ENCODE measurements around the gene MAPK8IP2. TPM values are rescaled to one million over a fixed set of nuclear protein-coding genes. Genes with fewer than 3 reads are reported as not detected.
A peak's percentile ranks its signal among the peaks of the same experiment; 100 is the strongest.

Gene MAPK8IP2
- total RNA-seq, result 0.13 and 0.25 TPM in 2 replicates

GRCh38 chr22:50600538-50600937 lies at the start of gene MAPK8IP2:
Gene MAPK8IP2 (plus strand): TSS chr22:50600793. CDS start chr22:50600819, 26 bp downstream.
- no peak for DNase-seq (ENCODE audit: low read depth in 2 of 2)

DNA sequence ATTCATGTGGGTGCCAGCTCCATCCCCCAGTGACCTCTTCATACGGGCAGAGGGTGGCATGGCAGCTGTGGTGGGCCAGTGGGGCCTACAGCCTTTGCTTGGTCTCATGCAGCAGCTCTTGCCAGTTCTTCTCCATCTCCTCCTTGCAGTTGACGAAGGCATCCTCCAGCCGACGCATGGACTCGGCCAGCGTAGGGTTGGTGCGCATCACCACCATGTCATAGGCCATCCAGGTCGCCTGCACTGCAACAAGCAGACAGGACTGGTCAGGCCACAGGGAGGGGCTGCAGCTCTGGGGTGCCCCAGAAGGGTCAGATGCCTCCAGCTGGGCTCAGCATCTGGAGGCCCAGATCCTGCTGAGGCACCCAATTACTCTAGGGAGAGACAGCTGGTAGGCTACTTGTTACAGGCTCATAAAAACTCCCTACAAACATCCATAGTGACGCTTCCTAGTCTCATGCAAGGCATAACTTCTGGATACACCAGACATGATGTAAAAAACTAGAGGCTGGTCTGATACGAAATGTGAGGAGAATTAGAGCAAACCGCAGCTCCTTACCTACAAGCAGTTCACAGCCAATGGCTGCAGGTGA lies 49.3 kb upstream of the MAPK8IP2 start:
- no peak for DNase-seq (ENCODE audit: low read depth in 2 of 2)

- no peak for DNase-seq (ENCODE audit: low read depth in 2 of 2)
Measured at GRCh38 chr22:50553310-50553709, 47.3 kb upstream of the MAPK8IP2 start.

GRCh38 chr22:50556703-50557102 lies 43.9 kb upstream of the MAPK8IP2 start:
- DNase-seq (ENCODE audit: low read depth in 2 of 2), result no peak

DNA sequence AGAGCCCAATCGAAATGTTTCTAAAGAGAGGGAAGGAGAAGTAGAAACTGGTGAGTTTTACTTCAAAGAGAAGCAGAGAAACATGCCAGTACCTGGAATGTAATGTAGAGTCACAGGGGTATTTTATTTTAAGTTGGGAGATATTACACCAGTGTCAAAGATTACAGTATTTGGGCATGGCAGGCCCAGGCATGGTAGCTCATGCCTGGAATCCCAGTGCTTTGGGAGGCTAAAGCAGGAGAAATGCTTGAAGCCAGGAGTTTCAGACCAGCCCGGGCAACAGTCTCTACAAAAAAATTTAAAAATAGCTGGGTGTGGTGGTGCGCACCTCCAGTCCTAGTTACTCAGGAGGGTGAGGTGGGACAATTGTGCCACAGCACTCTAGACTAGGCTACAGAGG lies 40.6 kb upstream of the MAPK8IP2 start:
- no peak for DNase-seq (ENCODE audit: low read depth in 2 of 2)

GRCh38 chr22:50561401-50562358 lies 38.9 kb upstream of the MAPK8IP2 start:
- DNase-seq (ENCODE audit: low read depth in 2 of 2), result no peak

- DNase-seq (ENCODE audit: low read depth in 2 of 2), result peak; percentile 50 to 75
Measured at GRCh38 chr22:50562523-50563412, 37.8 kb upstream of the MAPK8IP2 start, which contains the start of gene SYCE3. Gene SYCE3 (minus strand): TSS chr22:50562919. CDS start chr22:50556405, 6,514 bp downstream.

GRCh38 chr22:50563413-50564160 lies 37.0 kb upstream of the MAPK8IP2 start:
- DNase-seq (ENCODE audit: low read depth in 2 of 2), result no peak

- DNase-seq (ENCODE audit: low read depth in 2 of 2), result no peak
Measured at GRCh38 chr22:50564289-50564688, 36.3 kb upstream of the MAPK8IP2 start.

- DNase-seq (ENCODE audit: low read depth in 2 of 2), result no peak
Measured at GRCh38 chr22:50567721-50568252, 32.8 kb upstream of the MAPK8IP2 start.

- no peak for DNase-seq (ENCODE audit: low read depth in 2 of 2)
Measured at GRCh38 chr22:50568626-50569025, 32.0 kb upstream of the MAPK8IP2 start.

DNA sequence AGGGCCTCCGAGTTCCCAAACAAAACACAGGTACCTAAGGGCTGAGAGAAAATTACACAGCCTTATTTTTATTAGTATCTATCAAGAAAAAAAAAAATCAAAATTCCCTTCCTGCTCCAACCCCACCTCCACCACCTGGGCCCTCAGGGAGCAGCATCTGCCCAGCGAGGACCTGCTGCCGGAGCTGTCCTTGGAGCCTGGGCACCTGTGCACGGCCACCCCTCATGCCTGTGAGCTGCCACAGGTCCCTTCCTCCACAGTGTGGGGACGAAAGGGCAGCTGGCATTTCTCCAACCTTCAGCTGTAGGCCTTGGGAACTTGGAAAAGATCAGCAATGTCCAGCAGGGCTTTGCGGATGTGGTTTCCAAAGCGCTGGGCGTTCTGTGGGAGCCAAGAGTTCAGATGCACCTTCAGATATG lies 31.5 kb upstream of the MAPK8IP2 start:
- no peak for DNase-seq (ENCODE audit: low read depth in 2 of 2)

DNA sequence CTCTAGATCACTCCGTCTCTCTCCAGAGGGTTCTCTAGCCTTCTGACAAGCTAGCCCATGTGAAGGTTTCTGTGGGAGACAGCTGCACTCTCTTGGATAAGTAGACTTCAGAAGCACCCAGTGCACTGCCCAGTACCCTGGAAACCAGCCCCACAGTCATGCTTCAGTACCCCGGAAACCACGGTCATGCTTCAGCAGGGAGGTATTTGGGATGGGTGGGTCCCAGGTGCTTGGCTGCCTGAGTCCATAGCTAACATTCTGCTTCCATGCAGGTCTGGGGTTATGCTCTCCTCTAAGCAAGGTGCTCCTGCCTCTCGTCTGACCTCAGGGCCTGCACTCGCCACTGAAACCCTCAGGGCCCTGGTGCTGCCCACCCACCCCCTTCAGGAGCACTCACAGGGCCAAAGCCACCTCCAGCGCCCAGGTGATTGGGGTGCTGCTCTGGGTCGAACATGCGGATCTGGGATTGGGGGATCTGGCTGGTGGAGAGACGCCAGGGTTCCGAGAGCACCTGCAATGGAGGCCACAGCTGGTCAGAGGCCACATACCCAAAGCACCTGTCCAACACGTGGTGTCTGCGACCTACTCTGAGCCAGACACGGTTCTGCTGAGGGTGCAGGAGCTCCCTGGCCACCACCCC lies 30.6 kb upstream of the MAPK8IP2 start:
- DNase-seq (ENCODE audit: low read depth in 2 of 2), result no peak

DNA sequence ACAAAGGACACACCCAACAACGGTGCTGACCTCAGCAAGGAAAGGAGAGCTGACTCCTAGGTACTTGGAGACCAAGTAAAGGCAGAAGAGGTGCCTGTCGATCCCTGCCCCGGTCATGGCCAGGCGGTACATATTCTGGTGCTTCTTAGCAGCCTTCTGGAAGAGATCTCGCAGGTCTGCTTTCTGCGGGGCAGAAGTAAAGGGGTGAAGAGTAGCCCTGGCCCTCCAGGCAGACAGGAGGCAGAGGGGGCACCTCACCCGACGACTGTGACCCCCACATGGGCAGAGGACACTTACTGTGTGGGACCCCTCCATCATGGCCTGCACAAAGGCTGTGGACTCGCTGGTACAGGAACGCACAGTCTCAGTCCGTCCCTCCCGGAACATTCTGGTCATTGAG lies 29.7 kb upstream of the MAPK8IP2 start:
- DNase-seq (ENCODE audit: low read depth in 2 of 2), result no peak

DNA sequence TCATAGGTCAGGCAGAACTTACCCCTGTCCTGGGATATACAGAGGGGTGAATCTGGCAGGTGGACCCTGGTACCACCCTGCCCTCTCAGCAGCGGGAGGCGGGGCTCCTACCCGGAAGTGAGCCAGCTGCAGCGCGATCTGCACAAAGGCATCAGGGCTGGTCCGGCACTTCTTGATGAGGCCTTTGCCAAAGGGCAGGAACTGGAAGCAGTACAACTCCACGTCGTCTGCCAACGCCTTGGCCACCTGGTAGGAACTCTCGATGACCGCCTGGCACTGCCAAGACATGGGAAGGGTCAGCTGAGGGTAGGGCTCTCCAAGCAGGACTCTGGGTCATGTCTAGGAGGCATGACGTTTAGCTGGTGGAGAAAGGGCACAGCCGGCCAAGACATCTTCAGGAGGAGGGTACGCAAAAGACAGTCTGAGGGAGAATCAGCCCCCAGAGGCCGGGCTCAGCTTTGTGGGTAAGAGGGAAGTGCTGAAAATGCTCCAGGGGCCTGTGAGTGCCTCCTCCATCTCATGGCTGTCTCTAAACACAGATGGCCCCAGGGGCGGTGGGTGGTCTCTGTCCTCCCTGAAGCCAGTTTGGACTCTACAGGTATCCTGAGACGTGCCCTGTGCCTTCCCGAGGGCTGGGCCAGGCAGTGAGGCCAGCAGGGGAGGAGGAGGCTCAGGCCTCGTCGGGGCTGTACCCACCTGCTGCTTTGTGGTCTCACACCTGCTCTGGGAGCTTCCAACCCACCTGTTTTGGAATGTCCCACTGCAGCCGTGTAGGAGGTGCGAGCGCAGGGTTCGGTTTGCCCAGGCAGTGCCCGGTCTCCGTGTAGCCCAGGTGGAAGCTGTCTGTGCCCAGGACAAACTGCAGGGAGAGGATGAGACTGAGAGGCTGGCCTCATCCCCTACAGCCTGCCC lies 29.1 kb upstream of the MAPK8IP2 start:
- DNase-seq (ENCODE audit: low read depth in 2 of 2), result no peak

DNA sequence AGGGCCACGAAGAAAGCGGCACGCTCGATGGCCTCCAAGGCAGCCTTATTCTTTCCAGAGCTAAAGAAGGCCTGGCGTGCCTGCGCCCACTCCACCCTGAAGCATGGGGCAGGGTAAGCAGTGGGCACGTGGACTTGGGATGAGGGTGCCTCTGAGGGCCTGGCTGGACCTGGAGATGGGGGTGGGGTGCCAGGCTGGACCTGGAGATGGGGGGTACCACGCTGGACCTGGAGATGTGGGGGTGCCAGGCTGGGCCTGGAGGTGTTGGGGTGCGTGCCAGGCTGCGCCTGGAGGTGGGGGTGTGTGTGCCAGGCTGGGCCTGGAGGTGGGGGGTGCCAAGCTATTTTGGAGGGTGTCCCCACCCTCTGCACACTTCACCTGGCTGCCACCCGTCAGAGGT lies 27.6 kb upstream of the MAPK8IP2 start:
- DNase-seq (ENCODE audit: low read depth in 2 of 2), result no peak

DNA sequence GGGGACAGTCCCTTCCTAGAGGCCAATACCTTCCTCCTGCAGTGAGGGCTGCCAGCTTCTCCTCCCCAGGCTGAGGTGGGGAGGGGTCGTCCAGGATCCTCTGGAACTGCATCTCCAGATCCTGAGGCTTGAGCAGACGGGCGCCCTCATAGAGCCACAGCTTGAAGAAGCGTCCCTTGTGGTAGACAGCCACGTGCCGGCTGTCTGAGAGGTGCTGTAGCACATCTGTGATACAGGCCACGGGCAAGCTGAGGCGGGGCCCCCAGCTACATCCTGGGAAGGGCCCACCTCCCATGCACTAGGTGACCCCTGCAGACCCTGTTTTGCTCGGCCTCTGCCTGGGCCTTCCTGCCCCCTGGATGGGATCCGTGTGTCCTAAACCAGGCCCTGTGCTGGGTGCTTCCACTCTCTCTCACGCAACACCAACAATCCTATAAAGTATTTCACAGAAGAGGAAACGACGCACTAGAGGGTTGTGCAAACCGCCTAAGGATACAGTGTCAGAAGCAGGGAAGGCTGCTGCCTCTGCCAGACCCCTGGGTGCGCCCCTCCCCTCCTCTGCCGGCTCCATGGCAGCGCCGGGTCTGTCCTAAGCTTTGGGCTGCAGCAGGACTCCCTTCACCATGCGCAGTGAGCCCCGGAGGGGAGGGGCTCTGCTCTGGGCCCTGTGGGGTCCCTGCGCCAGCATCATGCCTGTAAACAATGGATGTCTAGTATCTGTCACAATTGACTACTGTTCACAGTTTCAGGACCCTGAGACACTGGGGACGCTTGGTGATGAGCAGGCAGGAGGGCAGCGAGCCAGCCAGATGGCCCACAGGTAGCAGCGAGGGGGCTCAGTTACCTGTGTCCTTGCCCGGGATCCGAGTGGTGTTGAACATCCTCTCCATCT lies 26.9 kb upstream of the MAPK8IP2 start:
- DNase-seq (ENCODE audit: low read depth in 2 of 2), result no peak

DNA sequence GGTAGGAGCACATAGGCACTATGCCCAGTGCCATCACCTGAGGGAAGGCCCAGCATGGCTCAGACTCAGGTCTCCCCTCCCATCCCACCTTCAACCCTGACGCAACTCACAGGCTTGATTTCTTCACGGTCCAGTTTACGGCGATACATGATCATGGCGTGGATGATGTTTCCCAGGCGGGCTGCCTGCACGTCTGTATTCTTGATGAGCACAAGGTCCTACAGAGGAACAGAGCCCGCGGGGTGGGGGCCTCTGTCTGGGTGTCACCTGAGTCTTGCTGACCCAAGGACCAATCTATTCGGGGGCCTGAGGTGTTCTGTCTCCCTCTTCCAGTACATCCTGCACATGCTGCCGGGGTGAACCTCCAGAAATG lies 26.2 kb upstream of the MAPK8IP2 start:
- no peak for DNase-seq (ENCODE audit: low read depth in 2 of 2)
